H1 (cell line): ENCODE results near the gene GPR160. TPM values are rescaled to one million over a fixed set of nuclear protein-coding genes. Genes with fewer than 3 reads are reported as not detected.

ENCODE experiments used
- CTCF ChIA-PET: fragments of 300-600 bp; sonication (Branson Sonifier 250); formaldehyde crosslinking; loops from one replicate; lab custom pipeline; 2021; ENCODE audit not compliant: partially characterized antibody; lab: Charles Lee
- POLR2A ChIA-PET: fragments of 300-600 bp; sonication (Branson Sonifier 250); formaldehyde crosslinking; loops from one replicate; lab custom pipeline; 2021; ENCODE audit warnings: inconsistent platforms; ENCODE audit not compliant: partially characterized antibody; lab: Charles Lee
- DNase-seq, 2 experiments: peaks; one replicate each; pipeline versions ENCODE4 v3.0.0 to v3.0.0-alpha.2; 2010 to 2022; ENCODE audit warnings: low spot score in 2 of 2, low read depth in 1 of 2, mixed read lengths in 1 of 2
- FAIRE-seq: peaks from 2 replicates; lab custom pipeline; 2011; peaks lifted over from hg19 to GRCh38; lab: Jason Lieb, UNC
- H2AFZ ChIP-seq: 2 replicates; pipeline ENCODE4 v1.8.1; 2012; ENCODE audit warnings: low read length, inconsistent platforms
- H2AK5ac ChIP-seq: 2 replicates; pipeline ENCODE4 v1.6.1; 2013; ENCODE audit warnings: low read depth, low read length
- H2BK120ac ChIP-seq: replicated peaks from 2 replicates; pipeline ENCODE3; 2013; ENCODE audit warnings: low read depth, low read length, inconsistent platforms
- H2BK12ac ChIP-seq: 2 replicates; pipeline ENCODE4 v1.6.1; 2013; ENCODE audit warnings: low read depth, low read length
- H2BK15ac ChIP-seq: 2 replicates; pipeline ENCODE4 v1.6.1; 2013; ENCODE audit warnings: low read length
- H2BK20ac ChIP-seq: 2 replicates; pipeline ENCODE4 v1.6.1; 2013; ENCODE audit warnings: low read length
- H2BK5ac ChIP-seq: 2 replicates; pipeline ENCODE4 v1.6.1; 2013; ENCODE audit warnings: low read depth, low read length
- H3K14ac ChIP-seq: 2 replicates; pipeline ENCODE4 v1.6.1; 2013; ENCODE audit warnings: inconsistent platforms; ENCODE audit not compliant: insufficient read length
- H3K18ac ChIP-seq: 2 replicates; pipeline ENCODE4 v1.6.1; 2013; ENCODE audit warnings: low read length; ENCODE audit errors: extremely low read depth
- H3K23ac ChIP-seq: 2 replicates; pipeline ENCODE4 v1.6.1; 2013; ENCODE audit warnings: inconsistent platforms; ENCODE audit not compliant: insufficient read length
- H3K23me2 ChIP-seq: 2 replicates; pipeline ENCODE4 v1.6.1; 2013; ENCODE audit warnings: low read depth, low read length
- H3K27ac ChIP-seq: 2 replicates; pipeline ENCODE4 v1.6.1; 2011; ENCODE audit warnings: low read depth, low read length, inconsistent platforms
- H3K27me3 ChIP-seq, 4 experiments: replicated peaks in 1 of 4; 1 replicate in 1 of 4; 2 replicates in 3 of 4; pipeline versions ENCODE4 v1.6.1 to v1.8.1; 2011 to 2013; ENCODE audit warnings: low read length in 3 of 4, mild to moderate bottlenecking in 3 of 4, inconsistent platforms in 2 of 4, mixed read lengths in 2 of 4, moderate library complexity in 1 of 4; ENCODE audit not compliant: control insufficient read depth in 3 of 4, insufficient read depth in 3 of 4; ENCODE audit errors: extremely low read depth in 1 of 4
- H3K36me3 ChIP-seq, 4 experiments: 2 replicates each; pipeline versions ENCODE4 v1.6.1 to v1.8.1; 2011 to 2013; ENCODE audit warnings: mild to moderate bottlenecking in 4 of 4, low read length in 3 of 4, moderate library complexity in 2 of 4, control low read depth in 1 of 4, inconsistent platforms in 1 of 4; ENCODE audit not compliant: insufficient read depth in 4 of 4, control insufficient read depth in 2 of 4
- H3K4ac ChIP-seq: replicated peaks from 2 replicates; pipeline ENCODE3; 2013; ENCODE audit warnings: low read length, low read depth, mixed read lengths, inconsistent platforms; ENCODE audit not compliant: insufficient read length
- H3K4me1 ChIP-seq, 4 experiments: replicated peaks in 1 of 4; 1 replicate in 1 of 4; 2 replicates in 3 of 4; pipeline versions ENCODE4 v1.6.1 to v1.8.1; 2011 to 2013; ENCODE audit warnings: low read length in 3 of 4, inconsistent platforms in 2 of 4, mixed read lengths in 1 of 4; ENCODE audit not compliant: insufficient read depth in 4 of 4, control insufficient read depth in 3 of 4
- H3K4me2 ChIP-seq, 2 experiments: 2 replicates each; pipeline versions ENCODE4 v1.6.1 to v1.8.1; 2011 to 2013; ENCODE audit warnings: low read depth in 2 of 2, low read length in 2 of 2, control low read depth in 1 of 2, inconsistent platforms in 1 of 2, mild to moderate bottlenecking in 1 of 2; ENCODE audit not compliant: insufficient read depth in 1 of 2
- H3K4me3 ChIP-seq, 4 experiments: fragments of 200-600, 300-600 bp in 1 of 4; sonication (generic), shearing (Covaris generic), sonication (Bioruptor Twin) in 1 of 4; 2 replicates each; pipeline versions ENCODE4 v1.5.1 to v1.8.1; 2011 to 2016; ENCODE audit warnings: low read length in 4 of 4, low read depth in 3 of 4, control low read depth in 2 of 4, inconsistent platforms in 2 of 4, mild to moderate bottlenecking in 2 of 4, mixed read lengths in 1 of 4, moderate library complexity in 1 of 4; ENCODE audit not compliant: insufficient read depth in 2 of 4; ENCODE audit errors: extremely low read depth in 1 of 4
- H3K56ac ChIP-seq: replicated peaks from 2 replicates; pipeline ENCODE3; 2013; ENCODE audit warnings: low read depth, mild to moderate bottlenecking, mixed read lengths, low read length, inconsistent platforms; ENCODE audit not compliant: insufficient read length
- H3K79me1 ChIP-seq: 2 replicates; pipeline ENCODE4 v1.6.1; 2013; ENCODE audit warnings: low read depth, low read length, control low read depth
- H3K79me2 ChIP-seq, 2 experiments: 2 replicates each; pipeline versions ENCODE4 v1.6.1 to v1.8.1; 2012 to 2013; ENCODE audit warnings: low read length in 2 of 2, mild to moderate bottlenecking in 2 of 2, inconsistent platforms in 1 of 2; ENCODE audit not compliant: insufficient read depth in 2 of 2, control insufficient read depth in 1 of 2
- H3K9ac ChIP-seq, 4 experiments: replicated peaks in 1 of 4; 1 replicate in 1 of 4; 2 replicates in 3 of 4; pipeline versions ENCODE4 v1.6.1 to v1.8.1; 2011 to 2013; ENCODE audit warnings: low read depth in 3 of 4, low read length in 3 of 4, control low read depth in 2 of 4, mild to moderate bottlenecking in 2 of 4, moderate library complexity in 2 of 4, inconsistent platforms in 1 of 4; ENCODE audit errors: extremely low read depth in 1 of 4
- H3K9me3 ChIP-seq, 2 experiments: 2 replicates each; pipeline versions ENCODE4 v1.6.1 to v1.8.1; 2012 to 2013; ENCODE audit warnings: mild to moderate bottlenecking in 2 of 2, moderate library complexity in 2 of 2, control low read depth in 1 of 2, inconsistent platforms in 1 of 2, low read depth in 1 of 2, low read length in 1 of 2, mixed read lengths in 1 of 2; ENCODE audit not compliant: insufficient read depth in 2 of 2
- H4K20me1 ChIP-seq, 2 experiments: replicated peaks in 1 of 2; 2 replicates each; pipeline versions ENCODE3 to v1.8.1; 2011 to 2013; ENCODE audit warnings: inconsistent platforms in 2 of 2, low read length in 2 of 2, mild to moderate bottlenecking in 1 of 2; ENCODE audit not compliant: insufficient read depth in 2 of 2, control insufficient read depth in 1 of 2
- H4K5ac ChIP-seq: 2 replicates; pipeline ENCODE4 v1.6.1; 2013; ENCODE audit warnings: low read length, low read depth, mixed read lengths, inconsistent platforms; ENCODE audit not compliant: insufficient read length
- H4K8ac ChIP-seq: 2 replicates; pipeline ENCODE4 v1.8.0; 2013; ENCODE audit warnings: mild to moderate bottlenecking, moderate library complexity, low read length, inconsistent platforms; ENCODE audit not compliant: insufficient read depth; ENCODE audit errors: extremely low read depth
- H4K91ac ChIP-seq: replicated peaks from 2 replicates; pipeline ENCODE3; 2013; ENCODE audit warnings: low read length, mixed read lengths, inconsistent platforms; ENCODE audit not compliant: insufficient read length
- GTF2F1 ChIP-seq: IDR thresholded peaks from 2 replicates; pipeline ENCODE4 v1.6.1; 2012; ENCODE audit warnings: low read depth, low read length, improper control_type of control experiment, borderline replicate concordance
- WGBS, 2 experiments: shearing (Covaris generic) in 1 of 2; methylation state at CpG; one replicate each; pipeline versions ENCODE4 v1.1.6 to v1.1.7; 2013 to 2015; ENCODE audit warnings: low lambda C conversion rate in 2 of 2, mixed read lengths in 2 of 2, inconsistent platforms in 1 of 2, low coverage in 1 of 2, missing lambda C conversion rate in 1 of 2; ENCODE audit not compliant: insufficient replicate concordance in 2 of 2, insufficient coverage in 1 of 2, insufficient read length in 1 of 2; ENCODE audit errors: extremely low coverage in 1 of 2, missing lambda C conversion rate in 1 of 2; 5-methylcytosine and 5-hydroxymethylcytosine counted together
- polyA plus RNA-seq, 7 experiments: library from polyadenylated mRNA; depleted of rRNA in 3 of 7; stranded (reverse) in 5 of 7; unstranded in 2 of 7; fragments of >200 nt in 5 of 7; fragments of 200-250 nt in 2 of 7; gene quantifications; 1 replicate in 5 of 7; 2 replicates in 1 of 7; 4 replicates in 1 of 7; pipeline versions ENCODE4 v1.2.1 to v1.2.3, GENCODE V29; 2011 to 2013; ENCODE audit warnings: missing spikeins in 2 of 7, mixed read lengths in 2 of 7
- total RNA-seq: library from RNA; stranded (reverse); fragmentation: NEBNext Ultra II Directional; extraction: Animal tissue kit (Norgen Biotek cat#: 25700); gene quantifications from 2 replicates; pipeline ENCODE4 v1.2.1, GENCODE V29; 2021

GPR160 gene
- total and polyA plus RNA-seq, 2 of the 8 experiments (the other 6 are each of a cell fraction or from before 2014, with no cell fraction given) = 14.3 to 16.6 TPM

DNA sequence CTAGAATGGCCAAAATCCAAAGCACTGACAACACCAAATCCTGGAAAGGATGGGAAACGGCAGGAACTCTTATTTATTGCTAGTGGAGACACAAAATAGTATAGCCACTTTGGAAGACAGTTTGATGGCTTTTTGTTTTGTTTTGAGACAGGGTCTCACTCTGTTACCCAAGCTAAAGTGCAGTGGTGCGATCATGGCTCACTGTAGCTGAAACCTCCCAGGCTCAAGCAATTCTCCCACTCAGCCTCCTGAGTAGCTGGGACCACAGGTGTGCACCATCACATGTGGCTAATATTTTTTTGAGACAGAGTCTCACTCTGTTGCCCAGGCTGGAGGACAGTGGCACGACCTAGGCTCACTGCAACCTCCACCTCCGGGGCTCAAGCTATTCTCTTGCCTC is 27.3 kb upstream of the GPR160 start:
- POLR2A ChIA-PET = no interaction called here

More for the DNA sequence above, 27.3 kb upstream of the GPR160 start:
- FAIRE-seq (no peak), DNase-seq (no peak)
- Histone ChIP-seq H4K91ac (no peak overlapping the region), H4K5ac (no peak overlapping the region), H3K18ac (no peak overlapping the region), H3K4me1 (no peaks in the 10 kb centered on the region), H2BK12ac (no peak overlapping the region), H3K9me3 (no peaks in the 10 kb centered on the region), H4K20me1 (no peaks in the 10 kb centered on the region), H3K14ac (no peak overlapping the region), H2AK5ac (no peak overlapping the region), H3K27me3 (no peaks in the 10 kb centered on the region), H3K79me1 (no peaks in the 10 kb centered on the region), H3K4me2 (no peak overlapping the region), H2BK120ac (no peak overlapping the region), H3K23me2 (no peaks in the 10 kb centered on the region), H2BK20ac (no peak overlapping the region), H2AFZ (no peak overlapping the region), H3K4ac (no peak overlapping the region), H3K4me3 (no peak overlapping the region), H3K27ac (no peak overlapping the region), H3K9ac (no peak overlapping the region), H3K56ac (no peak overlapping the region), H3K79me2 (no peaks in the 10 kb centered on the region), H3K23ac (no peak overlapping the region), H4K8ac (no peak overlapping the region), H2BK5ac (no peak overlapping the region), H2BK15ac (no peak overlapping the region), H3K36me3 (no peaks in the 10 kb centered on the region)
- CTCF ChIA-PET = interaction anchor here (0.6 to 5.6 kb wide), 3 partner anchors 10 to 146 kb away, joined by 3 to 42 read pairs (median 3); no protein-coding TSS in a partner anchor
- WGBS, 2 experiments = 94% methylated on average over 4 of the region's 4 CpGs; no CpG with 5 or more reads in 1 of the 2 experiments
- no peak for TF ChIP-seq GTF2F1
